GM12878 (cell line): ENCODE results near the gene CRTC3. TPM values are rescaled to one million over a fixed set of nuclear protein-coding genes. Genes with fewer than 3 reads are reported as not detected.
"Not testable (repeated sequence)": the region's sequence is repeated elsewhere in the genome, so short reads cannot be mapped to it uniquely, and the experiment has no call there.

Experiments
- ATAC-seq: fragments of 200-7000 bp; cut with Tn5 transposase; 3 replicates; pipeline ENCODE4 v1.9.1; 2020; ENCODE audit warnings: mild to moderate bottlenecking, moderate library complexity
- BruUV-seq: library from RNA; stranded (reverse); fragments of 400-500 nt; replicated peaks from 2 replicates; lab custom pipeline; 2021; lab: Mats Ljungman, UMichigan
- CTCF ChIA-PET: fragments of 300-600 bp; sonication (Branson Sonifier 250); formaldehyde crosslinking; extraction: SDS; loops from one replicate; lab custom pipeline; 2021; ENCODE audit warnings: inconsistent platforms; lab: Yijun Ruan, JAX
- POLR2A ChIA-PET: fragments of 350-600 bp; formaldehyde crosslinking; extraction: SDS; loops from one replicate; lab custom pipeline; 2021; ENCODE audit warnings: inconsistent platforms; lab: Charles Lee
- RAD21 ChIA-PET: fragments of 300-600 bp; sonication (Branson Sonifier 250); formaldehyde crosslinking; loops from one replicate; lab custom pipeline; 2023; ENCODE audit warnings: antibody characterized with exemption; ENCODE audit not compliant: unreplicated experiment; lab: Charles Lee
- SMC1A ChIA-PET: fragments of 300-600 bp; sonication (Branson Sonifier 250); formaldehyde crosslinking; loops from one replicate; lab custom pipeline; 2023; ENCODE audit not compliant: unreplicated experiment, uncharacterized antibody; lab: Charles Lee
- DNase-seq: peaks from one replicate; pipeline ENCODE4 v3.0.0-alpha.2; 2011; ENCODE audit warnings: low read depth, low spot score
- FAIRE-seq: peaks from 3 replicates; lab custom pipeline; 2011; peaks lifted over from hg19 to GRCh38; lab: Jason Lieb, UNC
- H2AFZ ChIP-seq: 2 replicates; pipeline ENCODE4 v1.6.0; 2011; ENCODE audit warnings: low read depth, low read length, control low read depth; ENCODE audit not compliant: control insufficient read depth
- H3K27ac ChIP-seq: 2 replicates; pipeline ENCODE4 v1.5.1; 2011; ENCODE audit warnings: control low read depth; ENCODE audit not compliant: control insufficient read depth, insufficient read depth
- H3K27me3 ChIP-seq, 2 experiments: replicated peaks in 1 of 2; 2 replicates each; pipeline versions ENCODE4 v1.6.0 to v1.6.1; 2011; ENCODE audit warnings: low read length in 1 of 2; ENCODE audit not compliant: control insufficient read depth in 2 of 2, insufficient read depth in 2 of 2
- H3K36me3 ChIP-seq, 2 experiments: 2 replicates each; pipeline ENCODE4 v1.5.1; 2011; ENCODE audit warnings: low read length in 1 of 2; ENCODE audit not compliant: control insufficient read depth in 2 of 2, insufficient read depth in 2 of 2
- H3K4me1 ChIP-seq: 2 replicates; pipeline ENCODE4 v1.6.1; 2011; ENCODE audit warnings: mild to moderate bottlenecking, low read length, moderate library complexity, mixed read lengths; ENCODE audit not compliant: control insufficient read depth, insufficient read depth
- H3K4me2 ChIP-seq: 2 replicates; pipeline ENCODE4 v1.6.0; 2011; ENCODE audit warnings: control low read depth; ENCODE audit not compliant: control insufficient read depth, insufficient read depth
- H3K4me3 ChIP-seq: fragments of 200-600 bp; sonication (generic); 2 replicates; pipeline ENCODE4 v1.5.1; 2016
- H3K79me2 ChIP-seq: 2 replicates; pipeline ENCODE4 v1.6.0; 2011; ENCODE audit warnings: low read length; ENCODE audit not compliant: control insufficient read depth, insufficient read depth
- H3K9ac ChIP-seq: 2 replicates; pipeline ENCODE4 v1.8.0; 2011; ENCODE audit warnings: low read length, control low read depth, mixed read lengths; ENCODE audit not compliant: control insufficient read depth, insufficient read depth
- H3K9me3 ChIP-seq: replicated peaks from 3 replicates; pipeline ENCODE4 v1.5.1; 2011; ENCODE audit warnings: mild to moderate bottlenecking, low read length; ENCODE audit not compliant: control insufficient read depth, insufficient read depth
- H4K20me1 ChIP-seq: 2 replicates; pipeline ENCODE4 v1.6.0; 2011; ENCODE audit not compliant: control insufficient read depth, insufficient read depth
- ASH2L ChIP-seq: fragments of 300-600, 200-600 bp; sonication (generic); IDR thresholded peaks from 2 replicates; pipeline ENCODE4 v1.6.1; 2017; ENCODE audit warnings: low read depth, mild to moderate bottlenecking, borderline replicate concordance
- ATF3 ChIP-seq: IDR thresholded peaks from 2 replicates; pipeline ENCODE4 v1.6.1; 2011; ENCODE audit warnings: low read depth, mild to moderate bottlenecking, low read length, moderate library complexity, borderline replicate concordance; ENCODE audit errors: extremely low read depth
- BACH1 ChIP-seq: fragments of 450-650 bp; IDR thresholded peaks from 2 replicates; pipeline ENCODE4 v1.6.1; 2017; ENCODE audit warnings: mild to moderate bottlenecking, borderline replicate concordance
- BCL11A ChIP-seq: IDR thresholded peaks from 2 replicates; pipeline ENCODE4 v1.6.1; 2011; ENCODE audit warnings: low read depth, low read length
- BHLHE40 ChIP-seq, 2 experiments: fragments of 450-650 bp in 1 of 2; IDR thresholded peaks; 2 replicates each; pipeline ENCODE4 v1.6.1; 2011 to 2017; ENCODE audit warnings: low read depth in 2 of 2, borderline replicate concordance in 1 of 2, improper control_type of control experiment in 1 of 2, low read length in 1 of 2, mild to moderate bottlenecking in 1 of 2
- CHD1 ChIP-seq: IDR thresholded peaks from 2 replicates; pipeline ENCODE4 v1.6.1; 2012; ENCODE audit warnings: low read depth, low read length, improper control_type of control experiment
- MYB ChIP-seq: fragments of 150-350 bp; IDR thresholded peaks from 2 replicates; pipeline ENCODE4 v1.6.1; 2014; ENCODE audit warnings: mild to moderate bottlenecking, low read depth, low read length, borderline replicate concordance
- RAD51 ChIP-seq: fragments of 450-650 bp; IDR thresholded peaks from 2 replicates; pipeline ENCODE4 v1.6.1; 2016; ENCODE audit warnings: moderate library complexity, mild to moderate bottlenecking, inconsistent platforms
- STAT1 ChIP-seq: fragments of 450-650 bp; conservative IDR thresholded peaks from 2 replicates; pipeline ENCODE4 v1.6.1; 2014; ENCODE audit warnings: antibody characterized with exemption, mild to moderate bottlenecking
- USF1 ChIP-seq: IDR thresholded peaks from 2 replicates; pipeline ENCODE4 v1.6.1; 2011; ENCODE audit warnings: borderline replicate concordance, low read depth, mild to moderate bottlenecking, moderate library complexity, mixed read lengths, low read length; ENCODE audit not compliant: insufficient read depth; ENCODE audit errors: extremely low read length
- ZBTB11 ChIP-seq: fragments of 450-650 bp; formaldehyde crosslinking; IDR thresholded peaks from 2 replicates; pipeline ENCODE4 v1.5.0; 2022; ENCODE audit warnings: mild to moderate bottlenecking, missing genetic modification characterization
- WGBS: methylation state at CpG from one replicate; pipeline ENCODE4 v1.1.6; 2016; ENCODE audit warnings: low lambda C conversion rate; ENCODE audit not compliant: insufficient replicate concordance, insufficient coverage; ENCODE audit errors: missing lambda C conversion rate; 5-methylcytosine and 5-hydroxymethylcytosine counted together
- in situ Hi-C: fragments of 300-500 bp; cut with MboI; formaldehyde crosslinking; loops from 9 replicates; pipeline ENCODE4 v1.14.3; 2018; ENCODE audit warnings: mixed read lengths
- intact Hi-C: fragments of 100-400 bp; cut with micrococcal nuclease; formaldehyde crosslinking; loops from one replicate; pipeline ENCODE4 v1.14.2; 2022; ENCODE audit not compliant: unreplicated experiment
- polyA plus RNA-seq, 11 experiments: library from polyadenylated mRNA; depleted of rRNA in 4 of 11; unstranded in 6 of 11; stranded (reverse) in 5 of 11; fragments of >200 nt; fragmentation: Nextera tagmentation in 4 of 11; fragmentation: Illumina TruSeq in 1 of 11; extraction: Ambion mirVana in 4 of 11; extraction: Trizol in 1 of 11; gene quantifications; 1 replicate in 1 of 11; 2 replicates in 10 of 11; pipeline versions ENCODE4 v1.2.1 to v1.2.3, GENCODE V29; 2011 to 2016; ENCODE audit warnings: inconsistent platforms in 2 of 11, missing spikeins in 2 of 11, low read depth in 1 of 11
- total RNA-seq, 4 experiments: library from RNA; depleted of rRNA in 3 of 4; stranded (reverse); fragments of >200 nt in 3 of 4; fragmentation: Illumina TruSeq in 1 of 4; extraction: Trizol in 1 of 4; gene quantifications; 2 replicates each; pipeline versions ENCODE4 v1.2.1 to v1.2.3, GENCODE V29; 2013 to 2021

CRTC3 gene
- total and polyA plus RNA-seq, 10 of the 15 experiments (the other 5 are each of a cell fraction or from before 2014, with no cell fraction given), result 3.5 to 36.9 (median 18.9) TPM

- 75% methylated on average over 1 of the region's 3 CpGs for WGBS
- RAD21 ChIA-PET, H3K4me1 ChIP-seq, ATAC-seq, H3K9ac ChIP-seq, H4K20me1 ChIP-seq, H3K27ac ChIP-seq, H3K4me3 ChIP-seq, CTCF ChIA-PET, in situ Hi-C loops, H3K79me2 ChIP-seq, intact Hi-C loops, H2AFZ ChIP-seq, H3K4me2 ChIP-seq, H3K9me3 ChIP-seq, DNase-seq, SMC1A ChIA-PET, POLR2A ChIA-PET, H3K27me3 ChIP-seq, FAIRE-seq: not testable (repeated sequence)
- BruUV-seq, result TSS peak; percentile 31
- peaks cover 4 to 26% of the 10 kb centered on the region in 2 experiments for H3K36me3 ChIP-seq
Measured at GRCh38 chr15:90636993-90637392, 107.3 kb downstream of the CRTC3 start.

- Histone ChIP-seq H3K79me2 (no peaks in the 10 kb centered on the region), H3K36me3 (peaks cover 5 to 27% of the 10 kb centered on the region in 2 experiments), H3K4me3 (no peak overlapping the region), H3K4me2 (no peak overlapping the region), H3K27ac (no peak overlapping the region), H3K9me3 (peaks cover 3% of the 10 kb centered on the region; the same call in 2 of the 3 replicates), H3K4me1 (no peaks in the 10 kb centered on the region), H2AFZ (no peak overlapping the region), H3K27me3 (no peaks in the 10 kb centered on the region), H3K9ac (no peak overlapping the region), H4K20me1 (no peaks in the 10 kb centered on the region)
- ATAC-seq, result no peak
- CTCF ChIA-PET, result interaction anchor here (1.2 kb wide), 1 partner anchor 248 kb away, joined by 3 read pairs; no protein-coding TSS in a partner anchor
- SMC1A ChIA-PET, result interaction anchor here (1.3 kb wide), 1 partner anchor 249 kb away, joined by 3 read pairs; no protein-coding TSS in a partner anchor
- FAIRE-seq, result no peak
- BruUV-seq, result no TSS peak
- RAD21 ChIA-PET, result interaction anchor here (1.3 to 1.4 kb wide), 2 partner anchors 10 to 248 kb away, joined by 4 read pairs; no protein-coding TSS in a partner anchor
- DNase-seq, result no peak
- 85% methylated on average over 6 of the region's 6 CpGs for WGBS
- intact Hi-C loops, result no loop called here
- POLR2A ChIA-PET, result interaction anchor here (0.6 kb wide), 1 partner anchor 302 kb away, joined by 3 read pairs; no protein-coding TSS in a partner anchor
- in situ Hi-C loops, result no loop called here
- TF ChIP-seq ATF3 (no peak), ZBTB11 (CRISPR knock-in tag) (no peak), RAD51 (no peak), ASH2L (no peak), BACH1 (no peak), BHLHE40 (IDR thresholded peaks at IDR 0.05; ENCODE audit: borderline replicate concordance in 1 of 2, low read depth in 2 of 2, low read length in 1 of 2) (no peak), BCL11A (no peak), STAT1 (no peak), USF1 (no peak), CHD1 (no peak), MYB (no peak)
Measured at GRCh38 chr15:90637693-90638092, 108.0 kb downstream of the CRTC3 start.
